Erythroblast (primary cell): ENCODE data around the gene ROBO4.

ENCODE experiments used
- GATA1 ChIP-seq: IDR thresholded peaks from 2 replicates; pipeline ENCODE4 v1.6.1; 2011; ENCODE audit warnings: low read depth, mild to moderate bottlenecking, control low read depth, low read length, moderate library complexity
- POLR2A ChIP-seq: IDR thresholded peaks from 2 replicates; pipeline ENCODE4 v1.6.1; 2011; ENCODE audit warnings: mild to moderate bottlenecking, low read length

GRCh38 chr11:124896821-124897391 is 759 bp downstream of the ROBO4 start:
- no peak for TF ChIP-seq POLR2A
- TF ChIP-seq GATA1 = no peak
